ENCODE data around the gene TRIM46.
"Not testable (repeated sequence)": the region's sequence is repeated elsewhere in the genome, so short reads cannot be mapped to it uniquely, and the experiment has no call there.

TRIM46 gene

DNA sequence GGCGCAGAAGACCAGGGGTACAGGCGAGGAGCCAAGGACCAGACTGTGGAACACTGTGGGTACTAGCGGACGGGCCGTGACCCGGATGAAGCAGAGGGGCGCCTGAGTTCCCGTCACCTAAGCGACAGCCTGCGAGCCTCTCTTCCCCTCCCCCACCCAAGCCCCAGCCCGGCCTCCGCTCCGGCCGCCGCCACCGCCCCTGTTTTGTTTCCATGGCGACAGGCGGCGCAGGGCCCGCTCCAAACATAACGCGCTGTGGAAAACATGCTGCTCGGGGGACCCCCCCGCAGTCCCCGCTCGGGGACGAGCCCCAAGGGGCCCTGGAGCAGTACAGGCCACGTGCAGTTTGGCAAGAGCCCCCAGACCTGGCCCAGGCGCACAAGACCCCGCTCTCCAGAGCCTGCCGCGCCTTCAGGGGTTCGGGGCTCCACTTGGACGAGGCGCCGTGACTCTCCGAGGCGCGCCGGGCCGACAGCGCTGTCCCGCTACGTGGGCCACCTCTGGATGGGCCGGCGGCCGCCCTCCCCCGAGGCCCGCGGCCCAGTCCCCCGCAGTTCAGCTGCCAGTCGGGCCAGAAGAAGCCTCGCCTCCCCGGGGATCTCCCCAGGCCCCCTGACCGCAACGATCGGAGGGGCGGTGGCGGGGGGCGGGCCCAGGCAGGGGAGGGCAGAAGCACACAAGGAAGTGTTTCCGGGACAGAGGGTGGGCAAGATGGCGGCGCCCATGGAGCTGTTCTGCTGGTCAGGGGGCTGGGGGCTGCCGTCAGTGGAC is 35.1 kb downstream of the TRIM46 start, which contains the start of gene MTX1:
TSS of gene MTX1 (plus strand) at position 155 of the 771 bp plus-strand sequence. CDS start at position 265, 110 bp downstream.
- peak; percentile 96 for DNase-seq

DNA sequence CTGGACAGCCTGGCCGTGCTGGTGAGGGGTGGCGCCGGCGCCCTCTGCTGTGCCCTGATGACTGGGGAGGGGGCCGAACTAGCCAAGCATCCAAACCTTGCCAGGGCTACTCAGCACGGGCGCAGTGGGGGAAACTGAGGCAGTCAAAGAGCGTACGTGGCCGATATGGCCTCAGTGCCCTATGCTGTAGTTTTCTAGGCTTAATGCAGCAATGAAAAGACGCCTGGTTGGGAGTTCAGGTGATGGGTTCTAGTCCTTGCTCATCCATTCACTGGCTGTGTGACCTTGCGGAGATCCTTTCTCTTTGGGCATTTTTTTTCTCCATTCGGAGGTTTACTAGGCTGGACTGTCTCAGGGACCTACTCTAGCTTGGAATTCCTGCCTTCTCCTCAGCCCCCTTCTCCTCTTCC is 35.7 kb downstream of the TRIM46 start:
- DNase-seq: no peak

GRCh38 chr1:155210314-155211104 is 36.9 kb downstream of the TRIM46 start:
- peak; percentile 35 for DNase-seq

- not testable (repeated sequence) for DNase-seq
Observed at GRCh38 chr1:155211381-155212050, 37.9 kb downstream of the TRIM46 start.

GRCh38 chr1:155212051-155212440 is 38.4 kb downstream of the TRIM46 start:
- DNase-seq: not testable (repeated sequence)

GRCh38 chr1:155214702-155215101 is 41.1 kb downstream of the TRIM46 start:
- DNase-seq: not testable (repeated sequence)

DNA sequence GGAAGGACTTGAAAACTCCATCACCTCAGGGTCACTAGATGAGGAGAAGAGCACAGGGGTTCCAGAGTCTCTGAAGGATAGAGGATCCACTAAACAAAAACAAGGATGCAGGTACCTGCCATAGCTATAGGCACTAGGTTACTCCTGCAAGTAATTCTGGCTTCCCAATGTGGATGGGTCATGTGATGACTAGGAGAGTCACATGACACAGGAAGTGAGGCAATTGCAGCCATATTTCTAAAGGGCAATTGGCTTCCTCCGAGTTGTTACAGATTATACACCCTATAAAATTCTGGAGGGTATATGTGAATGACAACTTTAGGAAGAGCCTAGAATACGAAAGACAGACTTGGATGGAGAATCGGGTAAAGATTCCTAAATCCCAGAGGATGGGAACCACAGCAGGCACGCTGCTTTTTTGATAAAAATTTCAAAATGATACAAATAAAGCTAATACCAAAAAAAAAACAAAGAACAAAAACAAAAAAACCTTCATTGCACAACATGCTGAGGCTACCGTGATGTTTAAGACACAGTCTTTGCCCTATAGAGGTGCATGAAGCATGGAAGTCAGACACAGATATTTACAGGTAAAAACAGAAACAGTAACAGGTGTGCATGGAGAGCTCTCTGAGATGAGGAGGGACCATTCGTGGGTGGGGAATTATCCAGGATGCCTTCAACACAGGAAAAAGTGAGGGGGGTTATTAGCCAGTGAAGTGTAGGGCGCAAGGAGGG is 45.4 kb downstream of the TRIM46 start:
- no peak for DNase-seq

DNA sequence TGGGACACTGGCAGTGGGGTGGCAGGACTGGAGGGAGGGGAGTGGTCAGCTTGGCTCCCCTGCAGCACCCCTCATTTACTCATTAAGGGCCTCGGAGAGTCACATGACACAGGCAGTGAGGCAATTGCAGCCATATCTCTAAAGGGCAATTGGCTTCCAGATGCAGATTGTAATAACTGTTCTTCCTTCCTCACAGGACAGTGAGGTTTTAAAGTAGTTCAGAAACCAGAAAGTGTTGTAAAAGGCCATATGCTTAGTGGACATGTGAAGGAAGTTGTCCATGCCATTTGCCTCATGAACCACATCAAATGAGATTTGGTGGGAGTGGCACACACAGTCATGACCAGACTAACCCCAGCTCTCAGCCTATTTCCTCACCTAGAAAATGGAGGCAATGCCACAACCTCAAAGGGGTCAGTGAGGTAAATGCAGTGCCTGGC is 46.0 kb downstream of the TRIM46 start:
- peak; percentile 44 for DNase-seq

DNA sequence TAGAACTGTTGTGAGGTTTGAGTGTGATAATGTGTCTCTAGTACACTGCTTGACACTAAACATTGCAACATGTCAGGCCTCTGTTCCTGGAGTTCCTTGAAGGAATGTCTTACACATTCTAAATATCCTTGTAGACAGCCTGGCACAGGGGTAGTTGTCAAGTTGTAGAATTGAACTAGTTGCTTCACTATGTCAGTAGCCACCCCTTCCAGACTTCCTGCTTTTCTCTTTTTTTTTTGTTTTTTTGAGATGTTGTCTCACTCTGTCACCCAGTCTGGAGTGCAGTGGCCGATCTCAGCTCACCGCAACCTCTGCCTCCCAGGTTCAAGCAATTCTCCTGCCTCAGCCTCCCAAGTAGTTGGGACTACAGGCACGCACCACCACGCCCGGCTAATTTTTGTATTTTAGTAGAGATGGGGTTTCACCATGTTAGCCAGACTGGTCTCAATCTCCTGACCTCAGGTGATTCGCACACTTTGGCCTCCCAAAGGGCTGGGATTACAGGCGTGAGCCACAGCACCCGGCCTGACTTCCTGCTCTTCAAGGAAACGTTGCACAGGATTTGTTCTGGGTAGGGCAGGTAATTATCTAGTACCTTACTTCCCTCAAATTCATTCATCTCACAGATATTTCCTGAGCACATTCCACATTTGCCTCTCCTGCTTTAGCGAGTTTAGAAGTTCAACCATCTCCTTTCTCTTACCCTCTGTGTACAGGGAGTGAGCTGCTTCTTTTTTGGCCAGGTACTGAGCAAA is 46.7 kb downstream of the TRIM46 start:
- DNase-seq: not testable (repeated sequence)

DNA sequence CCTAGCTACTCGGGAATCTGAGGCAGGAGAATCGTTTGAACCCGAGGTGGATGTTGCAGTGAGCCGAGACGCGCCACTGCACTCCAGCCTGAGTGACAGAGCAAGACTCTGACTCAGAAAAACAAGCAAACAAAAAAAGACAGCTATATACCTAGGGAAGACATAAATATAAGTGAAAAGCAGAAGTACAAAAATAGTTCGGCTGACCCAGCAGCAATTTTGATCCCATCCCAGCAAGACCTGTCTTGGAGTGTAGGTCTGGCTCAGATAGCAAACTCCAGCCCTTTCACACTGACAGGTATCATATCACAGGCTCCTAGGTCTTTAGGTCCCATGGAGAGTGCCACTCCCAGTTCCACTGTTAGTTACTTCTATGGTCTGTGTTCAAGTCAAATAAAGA is 49.4 kb downstream of the TRIM46 start:
- no peak for DNase-seq

GRCh38 chr1:155225404-155225759 is 51.7 kb downstream of the TRIM46 start:
- DNase-seq: not testable (repeated sequence)

GRCh38 chr1:155226188-155226909 is 52.7 kb downstream of the TRIM46 start:
- peak; percentile 84 for DNase-seq

GRCh38 chr1:155226910-155227260 is 53.2 kb downstream of the TRIM46 start:
- no peak for DNase-seq

DNA sequence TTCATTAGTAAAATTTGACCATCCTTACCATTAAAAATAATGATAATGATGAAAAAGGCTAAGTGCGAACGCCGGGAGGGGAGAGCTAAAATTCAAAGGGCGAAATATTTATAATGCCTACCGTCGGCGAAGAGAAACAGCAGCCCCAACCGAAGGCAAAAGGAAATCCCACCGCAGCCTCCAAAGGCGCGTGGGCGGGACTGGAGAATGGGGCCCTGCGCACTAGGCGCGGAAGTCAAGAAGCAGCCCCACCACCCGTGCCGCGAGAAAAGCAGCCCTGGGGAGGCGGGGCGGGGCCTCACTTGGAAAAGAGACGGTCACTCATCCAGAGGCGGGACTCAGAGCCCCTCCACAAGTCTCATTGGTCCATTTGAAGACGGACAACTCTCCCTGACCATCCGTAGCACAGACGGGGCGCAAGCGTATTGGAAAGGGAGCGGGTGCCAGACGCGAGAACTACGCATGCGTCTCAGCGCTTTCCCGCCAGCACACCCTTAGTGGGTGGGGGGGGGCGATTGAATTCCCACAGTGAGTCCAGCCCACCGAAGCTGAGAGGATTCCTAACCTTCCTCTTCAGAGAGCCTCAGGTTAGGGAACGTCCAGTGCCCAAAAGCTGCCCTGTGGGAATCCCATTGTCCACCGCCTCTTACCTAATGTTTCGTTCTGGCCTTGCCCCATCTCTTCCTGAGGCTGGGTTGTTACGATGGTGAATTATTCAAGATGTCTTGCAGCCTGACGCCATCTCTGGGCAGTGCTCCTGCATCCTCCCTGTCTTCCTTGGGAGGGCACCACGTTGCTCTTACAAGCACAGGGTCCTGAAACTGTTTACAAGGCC is 53.8 kb downstream of the TRIM46 start:
- DNase-seq: peak; percentile 99

DNA sequence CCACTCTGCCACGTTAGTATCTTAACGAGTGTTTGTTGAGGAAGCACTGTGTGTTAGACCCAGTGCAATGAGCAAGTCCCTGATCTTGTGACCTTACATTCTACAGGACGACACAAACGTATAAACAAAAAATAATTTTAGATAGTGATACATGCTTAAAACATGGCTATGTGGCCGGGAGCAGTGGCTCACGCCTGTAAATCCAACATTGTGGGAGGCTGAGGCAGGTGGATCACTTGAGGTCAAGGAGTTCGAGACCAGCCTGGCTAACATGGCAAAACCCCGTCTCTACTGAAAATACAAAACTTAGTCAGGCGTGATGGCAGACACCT is 54.4 kb downstream of the TRIM46 start:
- no peak for DNase-seq

- not testable (repeated sequence) for DNase-seq
Observed at GRCh38 chr1:155231302-155231701, 57.7 kb downstream of the TRIM46 start.

- DNase-seq: not testable (repeated sequence)
Observed at GRCh38 chr1:155232001-155232978, 58.6 kb downstream of the TRIM46 start.

- DNase-seq: not testable (repeated sequence)
Observed at GRCh38 chr1:155233502-155233901, 59.9 kb downstream of the TRIM46 start.
